NCI-H510A treated with DMSO at 0.1 percent for 48 hours (cell line): ENCODE results near the gene ACTN1.

Source experiments
- DNase-seq: peaks from one replicate; lab custom pipeline; 2025; lab: John Stamatoyannopoulos, UW

Gene ACTN1

DNA sequence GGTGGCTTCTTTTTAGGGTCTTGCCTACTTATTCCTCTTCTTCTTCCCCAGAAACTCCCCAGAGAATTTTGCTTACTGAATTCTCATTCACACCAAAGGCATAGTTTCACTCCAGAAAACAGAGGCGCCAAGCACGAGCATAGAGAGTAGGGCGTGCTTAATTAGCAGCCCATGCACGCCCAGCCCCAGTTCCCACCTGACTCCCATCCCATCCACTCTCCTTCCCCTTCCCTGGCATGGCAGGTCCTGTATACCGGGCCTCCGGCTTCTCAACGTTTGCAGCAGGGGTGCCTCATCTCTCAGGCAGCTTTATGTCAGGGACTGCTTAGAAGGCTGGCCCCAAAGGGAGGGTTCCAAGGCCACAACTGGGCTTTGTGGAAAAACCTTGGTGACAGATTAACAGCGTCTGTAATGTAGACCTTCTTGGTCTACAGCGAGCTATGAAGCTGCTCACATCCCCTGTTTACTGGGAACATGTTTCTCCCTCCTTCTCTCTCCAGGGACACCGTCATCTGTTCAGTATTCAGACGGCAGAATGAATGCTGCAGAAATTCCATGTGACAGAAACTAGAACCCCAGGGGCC, 62.7 kb downstream of the ACTN1 start:
- no peak for DNase-seq

DNA sequence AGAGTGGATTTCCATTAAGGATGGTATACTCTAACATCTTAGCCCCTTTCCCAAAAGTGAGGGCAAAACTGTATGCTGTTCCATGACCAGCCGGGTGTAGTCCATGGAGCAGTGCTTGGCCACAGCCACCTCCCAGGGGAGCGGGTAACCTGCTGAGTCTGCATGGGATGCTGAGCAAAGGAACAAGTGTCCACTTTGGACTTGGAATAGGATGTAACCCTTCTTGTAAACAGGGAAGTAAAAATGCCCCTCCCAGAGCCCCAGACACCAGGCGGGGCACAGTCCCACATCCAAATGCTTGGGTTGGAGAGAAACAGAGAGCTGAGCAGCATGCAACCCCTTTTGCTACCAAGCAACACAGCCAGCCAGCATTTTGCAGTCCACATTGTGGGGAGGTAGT, 65.6 kb downstream of the ACTN1 start:
- no peak for DNase-seq

DNA sequence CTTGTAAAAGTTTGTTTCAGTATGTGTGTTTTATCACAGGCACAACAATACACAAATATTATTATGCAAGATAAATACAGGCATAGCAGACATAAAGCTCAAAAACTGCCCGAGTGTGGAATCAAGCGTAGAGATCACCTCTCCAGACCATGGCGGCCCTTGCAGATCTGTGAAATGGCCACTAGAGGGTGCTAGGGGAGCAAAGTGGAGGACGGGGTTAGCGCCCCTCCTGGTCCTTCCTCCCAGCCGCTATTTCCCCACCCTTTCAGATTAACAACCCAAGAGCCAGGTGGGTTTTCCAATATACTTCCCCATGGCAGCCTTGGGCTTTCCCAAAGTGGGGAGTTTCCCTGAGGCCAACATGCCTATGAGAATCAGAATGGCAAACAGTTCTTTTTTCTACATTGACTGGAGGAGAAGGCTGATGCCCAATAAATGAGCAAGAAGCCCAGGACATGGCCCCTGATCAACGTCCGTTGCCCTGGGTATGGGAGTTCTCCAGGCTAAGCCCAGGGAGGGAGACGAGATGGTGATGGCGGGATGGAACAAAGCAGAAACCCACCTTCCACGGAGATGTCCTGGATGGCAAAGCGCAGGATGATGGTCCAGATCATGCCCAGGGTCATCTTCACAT, 67.4 kb downstream of the ACTN1 start:
- DNase-seq, result peak; percentile 68

DNA sequence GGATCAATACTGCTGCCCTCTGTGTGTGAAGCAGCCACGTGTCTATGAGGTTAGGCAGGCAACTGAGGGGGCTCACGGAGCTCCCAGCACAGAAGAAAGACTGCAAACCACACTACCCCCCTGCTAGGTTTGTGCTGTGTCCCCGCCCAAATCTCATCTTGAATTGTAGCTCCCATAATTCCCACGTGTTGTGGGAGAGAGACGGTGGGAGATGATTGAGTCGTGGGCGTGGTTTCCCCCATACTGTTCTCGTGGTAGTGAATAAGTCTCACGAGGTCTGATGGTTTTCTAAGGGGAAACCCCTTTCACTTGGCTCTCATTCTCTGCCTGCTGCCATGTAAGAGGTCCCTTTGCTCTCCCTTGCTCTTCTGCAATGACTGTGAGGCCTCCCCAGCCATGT, 68.6 kb downstream of the ACTN1 start:
- DNase-seq, result no peak

DNA sequence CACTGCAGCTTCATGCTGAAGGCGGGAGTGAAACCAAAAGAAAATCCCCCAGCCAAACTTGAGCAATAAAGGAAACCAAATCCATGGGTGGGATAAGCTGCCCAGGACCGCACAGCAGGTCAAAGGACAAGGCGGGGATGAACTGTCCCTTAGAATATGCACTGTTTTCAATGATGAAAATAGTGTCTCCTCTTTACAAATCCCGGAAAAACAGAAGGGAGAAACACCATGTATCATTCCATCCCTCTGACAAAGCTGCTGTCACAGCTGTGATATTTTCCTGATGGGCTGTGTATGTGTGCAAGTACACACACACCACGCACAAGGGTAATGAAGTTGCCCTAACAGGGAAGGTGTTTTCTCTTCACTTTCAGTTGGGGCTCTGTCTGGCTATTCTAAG, 70.3 kb downstream of the ACTN1 start:
- no peak for DNase-seq

DNA sequence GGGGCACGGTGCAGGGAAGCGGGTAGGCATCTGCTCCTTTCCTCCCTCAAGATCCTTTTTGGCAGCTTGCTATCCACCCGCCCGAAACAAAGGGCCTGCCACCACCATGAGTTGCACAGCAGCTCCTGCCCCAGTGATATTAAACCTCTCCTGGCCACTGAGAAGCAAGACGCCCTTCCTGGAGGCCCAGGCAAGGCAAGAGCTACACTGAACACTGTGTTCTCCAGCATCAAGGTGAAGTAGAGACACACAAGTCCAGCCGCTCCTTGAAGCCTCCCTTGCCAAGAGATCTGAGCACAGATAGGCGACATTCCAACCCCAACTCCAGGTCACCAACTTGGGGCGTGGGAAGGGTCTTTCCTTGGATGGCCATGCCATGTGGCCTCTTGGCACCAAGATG, 70.9 kb downstream of the ACTN1 start:
- DNase-seq, result no peak

DNA sequence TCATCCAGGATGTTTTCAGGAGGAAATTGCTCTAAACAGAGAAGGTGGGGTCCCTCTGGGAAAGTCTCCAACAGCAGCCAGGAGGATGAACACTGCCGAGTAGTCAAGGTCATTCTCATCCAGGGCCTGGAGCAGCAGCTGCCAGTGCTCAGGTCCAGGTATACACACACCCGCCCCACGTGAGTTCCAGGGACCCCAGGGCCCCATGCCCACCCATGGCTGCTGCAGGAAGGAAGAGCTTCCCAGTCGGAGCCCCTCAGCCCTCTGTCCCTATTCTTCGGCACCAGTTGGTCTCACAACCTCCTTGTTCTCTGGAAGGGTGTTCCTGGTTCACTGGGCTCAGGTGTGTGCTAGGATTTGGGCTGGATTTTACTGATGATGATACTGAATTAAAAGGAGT, 72.7 kb downstream of the ACTN1 start:
- DNase-seq, result no peak

DNA sequence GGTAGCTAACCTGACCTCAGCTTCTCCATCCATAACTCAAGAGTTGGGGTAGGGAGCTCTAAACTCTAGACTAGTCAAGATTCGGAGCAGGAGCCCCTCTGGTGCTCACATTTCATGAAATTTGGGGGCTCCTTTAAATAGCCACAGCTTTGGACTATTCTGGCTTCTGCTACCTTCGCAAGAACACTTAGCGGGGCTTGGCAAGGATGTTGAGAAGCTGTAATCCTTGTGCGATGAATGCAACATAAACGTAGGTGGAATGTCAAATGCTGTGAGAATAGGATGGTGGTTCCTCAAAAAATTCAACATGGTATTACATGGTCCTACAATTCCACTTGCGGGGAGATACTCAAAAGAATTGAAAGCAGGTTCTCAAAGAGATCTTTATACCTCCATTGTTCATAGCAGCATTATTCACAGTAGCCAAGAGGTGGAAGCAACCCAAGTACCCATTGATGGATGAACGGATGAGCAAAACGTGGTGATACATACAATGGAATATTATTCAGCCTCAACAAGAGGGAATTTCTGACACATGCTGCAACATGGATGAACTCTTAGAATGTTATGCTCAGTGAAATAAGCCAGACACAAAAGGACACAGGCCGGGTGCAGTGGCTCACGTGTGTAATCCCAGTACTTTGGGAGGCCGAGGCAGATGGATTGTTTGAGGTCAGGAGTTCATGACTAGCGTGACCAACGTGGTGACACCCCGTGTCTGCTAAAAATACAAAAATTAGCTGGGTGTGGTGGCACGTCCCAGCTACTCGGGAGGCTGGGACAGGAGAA, 73.8 kb downstream of the ACTN1 start:
- no peak for DNase-seq

DNA sequence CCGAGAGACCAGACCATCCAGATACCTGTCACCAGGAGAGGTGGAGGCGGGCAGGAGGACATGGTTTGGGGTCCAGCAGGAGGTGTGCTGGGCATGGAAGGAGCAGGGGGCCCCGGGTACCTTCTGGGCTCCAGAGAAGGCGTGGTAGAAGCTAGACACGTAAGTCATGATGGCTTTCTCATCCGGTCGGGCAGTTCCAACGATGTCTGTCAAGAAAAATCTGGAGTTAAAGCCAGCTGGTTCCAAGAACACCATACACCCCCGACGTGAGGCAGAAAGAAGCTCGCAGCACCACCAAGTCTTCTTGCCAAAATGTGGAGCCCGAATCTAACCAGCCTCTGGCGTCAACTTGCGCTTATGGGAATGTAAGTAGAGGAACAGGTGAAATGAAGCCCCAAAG, 76.7 kb downstream of the ACTN1 start:
- DNase-seq, result no peak

DNA sequence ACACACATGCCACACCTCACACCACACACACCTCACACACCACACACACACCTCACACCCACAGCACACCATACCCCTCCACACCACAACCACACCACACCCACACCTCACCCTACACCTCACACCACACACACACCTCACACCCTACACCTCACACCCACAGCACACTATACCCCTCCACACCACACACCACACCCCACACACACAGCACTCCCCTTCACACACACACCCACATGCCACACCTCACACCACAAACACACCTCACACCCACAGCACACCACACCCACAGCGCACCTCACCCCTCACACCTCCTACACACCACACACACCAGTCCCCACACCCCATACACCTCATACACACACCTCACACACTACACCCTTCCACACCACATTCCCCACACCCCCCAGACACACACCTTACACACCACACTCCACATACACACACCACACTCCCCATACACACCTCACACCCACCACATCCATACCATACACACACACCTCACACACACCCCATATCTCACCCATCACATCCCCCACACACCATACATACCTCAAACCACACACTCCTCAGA, 80.0 kb downstream of the ACTN1 start:
- no peak for DNase-seq

DNA sequence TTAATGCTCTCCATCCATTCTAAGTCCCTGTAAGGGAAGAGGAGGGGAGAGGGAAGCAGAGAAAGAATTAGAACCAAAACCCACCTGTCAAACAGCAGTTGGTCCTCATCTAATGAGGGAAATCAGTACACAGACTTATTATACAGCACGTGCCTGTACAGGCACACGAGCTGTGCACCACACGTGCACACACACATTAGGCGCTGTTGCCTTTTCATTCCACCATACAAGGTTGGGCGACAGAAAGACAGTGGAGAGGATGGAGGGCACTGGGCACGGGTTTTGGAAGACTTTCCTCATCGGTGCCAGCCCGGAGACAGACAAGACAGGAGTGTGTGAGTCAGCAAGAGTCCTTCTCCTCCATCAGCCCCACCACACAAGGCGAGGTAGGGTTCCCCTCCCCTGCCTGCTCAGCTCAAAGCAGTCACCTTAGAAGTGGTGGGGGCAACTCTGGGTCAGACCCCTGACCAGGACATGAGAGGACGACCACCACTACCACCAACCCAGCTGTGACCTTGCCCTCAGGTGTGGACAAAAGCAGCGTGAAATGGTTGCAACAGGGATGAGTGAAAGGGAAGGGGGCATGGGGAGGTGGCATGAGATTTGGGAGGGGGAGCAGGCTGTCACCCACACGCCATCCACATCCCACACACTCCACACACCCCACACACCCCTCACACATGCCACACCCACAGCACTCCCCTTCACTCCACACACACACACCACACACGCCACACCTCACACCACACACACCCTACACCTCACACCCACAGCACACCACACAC, 80.7 kb downstream of the ACTN1 start:
- DNase-seq, result no peak

DNA sequence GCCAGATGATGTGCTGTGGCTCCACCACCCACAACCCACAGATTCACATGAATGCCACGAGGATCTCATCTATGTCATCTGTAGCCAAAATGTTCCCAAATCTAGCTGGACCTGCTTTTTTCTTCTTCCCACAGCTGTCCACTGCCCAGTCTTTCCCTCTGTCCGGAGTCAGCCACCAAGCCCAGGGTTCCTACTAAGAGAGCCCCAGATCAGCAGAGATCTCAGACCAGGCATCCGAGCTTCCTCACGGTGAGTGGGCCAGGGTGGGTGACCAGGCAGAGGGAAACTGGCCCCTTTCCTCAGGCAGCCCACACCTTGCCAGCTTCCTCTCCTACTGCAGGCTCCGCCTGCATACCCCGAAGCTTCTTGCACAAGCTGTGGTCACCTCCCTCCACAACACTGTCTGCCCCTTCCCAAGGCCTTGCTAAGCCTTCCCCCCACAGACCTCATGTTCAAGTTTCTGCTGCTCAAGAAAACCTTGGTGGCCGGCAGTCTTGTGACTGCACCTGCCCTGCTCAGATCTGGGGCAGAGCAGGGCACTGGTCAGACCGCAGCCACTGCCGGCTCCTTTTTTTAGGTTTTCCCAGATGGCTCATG, 81.4 kb downstream of the ACTN1 start:
- no peak for DNase-seq

DNA sequence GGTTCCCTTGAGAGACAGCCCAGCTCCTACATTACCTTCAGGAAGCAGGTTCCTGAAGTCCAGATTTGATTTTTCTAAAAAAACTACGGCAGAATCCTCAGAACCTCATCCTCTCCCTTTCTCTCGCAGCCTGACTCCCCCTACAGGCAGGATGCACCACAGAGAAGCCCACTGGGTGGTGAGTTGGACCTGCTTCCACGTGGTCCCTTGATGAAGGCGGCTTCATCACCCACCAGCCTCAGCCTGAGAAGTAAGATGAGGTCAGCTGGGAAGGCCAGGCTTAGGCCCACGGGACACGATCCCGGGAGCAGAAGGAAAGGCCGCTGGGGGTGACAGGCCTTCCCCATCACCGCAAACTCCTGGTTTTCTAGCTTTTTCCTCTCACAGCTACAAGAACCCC, 83.0 kb downstream of the ACTN1 start:
- DNase-seq, result no peak

DNA sequence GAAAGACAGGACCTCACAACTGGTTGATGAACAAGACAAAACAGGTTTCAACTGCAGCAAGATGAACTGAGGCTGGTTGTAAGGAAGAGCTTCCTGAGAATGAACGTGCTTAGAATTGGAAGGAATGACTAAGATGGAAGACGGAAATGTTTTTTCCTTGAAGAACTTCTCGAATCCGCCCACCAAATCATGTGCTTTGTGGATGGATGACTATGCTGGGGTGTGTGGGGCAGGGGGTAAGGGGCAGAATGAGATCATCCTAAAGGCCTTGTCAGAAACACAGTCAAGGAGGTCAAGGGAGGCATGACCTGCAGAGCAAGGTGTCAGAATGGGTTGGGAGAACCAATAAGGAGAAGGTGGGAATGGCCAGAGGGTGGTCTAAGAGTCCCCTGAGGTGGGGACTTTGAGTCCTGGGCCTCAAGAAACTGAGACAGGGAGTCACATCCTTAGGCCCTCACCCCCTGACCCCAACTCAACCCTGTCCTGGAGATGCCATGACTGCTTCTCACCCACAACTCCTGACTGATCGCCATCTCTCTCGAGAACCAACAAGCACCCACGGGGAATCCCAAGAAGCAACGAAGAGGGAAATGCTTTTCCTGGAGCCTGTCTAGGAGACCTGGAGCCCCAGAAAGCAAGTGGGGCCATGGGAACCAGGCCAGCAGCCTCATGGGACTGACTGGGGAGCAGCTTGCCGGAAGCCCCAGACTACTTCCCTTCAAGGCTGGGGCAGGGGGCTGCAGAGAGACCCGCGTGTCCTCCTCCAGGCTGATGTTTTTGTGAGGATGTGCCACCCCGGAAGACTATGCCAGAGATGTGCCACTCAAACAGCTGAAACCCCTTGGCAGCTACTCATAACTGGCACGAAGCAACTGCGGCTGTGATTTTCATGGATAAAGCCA, 84.0 kb downstream of the ACTN1 start:
- no peak for DNase-seq

DNA sequence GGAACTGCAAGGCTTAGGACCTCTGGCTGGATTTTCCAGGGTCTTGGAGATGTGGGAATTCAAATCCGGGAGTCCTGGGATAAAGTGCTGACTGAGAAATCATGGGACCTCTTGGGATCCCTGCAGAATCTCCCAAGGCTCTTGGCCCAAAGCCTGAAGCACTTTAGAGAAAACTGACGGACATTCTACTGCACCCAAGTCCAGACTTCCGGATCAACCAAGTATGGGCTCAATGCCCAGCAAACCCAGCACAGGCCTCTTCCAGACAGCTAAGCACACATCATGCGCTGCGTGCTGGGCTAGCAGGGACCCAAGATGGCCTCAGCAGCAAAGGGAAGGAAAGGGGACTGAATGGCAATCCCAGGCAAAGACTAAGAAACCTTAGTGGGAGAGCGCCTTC, 85.0 kb downstream of the ACTN1 start:
- no peak for DNase-seq

DNA sequence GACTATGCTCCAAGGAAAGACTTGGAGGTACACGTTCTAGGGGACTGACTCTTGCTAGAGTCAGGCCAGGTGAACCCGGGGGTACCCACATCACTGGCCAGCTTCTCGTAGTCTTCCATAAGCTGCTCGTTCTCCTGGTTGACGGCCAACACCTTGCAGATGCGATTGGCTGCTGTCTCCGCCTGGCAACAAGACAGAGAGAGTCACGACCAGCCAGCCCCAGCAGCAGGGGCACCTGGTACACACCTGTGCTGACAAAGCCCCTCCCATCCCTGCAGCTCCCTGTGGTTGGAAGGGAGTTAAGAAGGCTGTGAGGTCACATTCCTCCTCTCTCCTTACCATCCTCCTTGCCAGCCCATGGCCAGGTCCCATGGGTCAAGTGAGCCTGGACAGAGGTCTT, 85.5 kb downstream of the ACTN1 start:
- no peak for DNase-seq

DNA sequence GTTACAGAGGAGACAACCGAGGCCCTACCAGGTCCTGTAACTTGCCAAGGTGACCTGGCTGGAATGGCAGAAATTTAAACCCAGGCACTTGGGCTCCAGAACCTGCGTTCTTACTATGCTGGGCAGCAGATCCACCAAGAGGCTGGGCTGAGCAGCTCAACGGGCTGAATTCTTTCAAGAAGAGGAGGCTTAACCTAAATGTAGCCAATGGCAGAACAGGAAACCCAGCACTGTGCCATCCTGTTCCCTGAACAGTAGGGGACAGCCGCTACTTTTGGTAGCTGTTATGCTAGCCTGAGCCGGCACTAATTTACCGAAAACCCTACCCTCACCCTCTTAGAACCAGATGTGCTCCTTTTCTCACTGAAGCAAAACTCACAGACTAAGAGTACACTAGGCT, 86.1 kb downstream of the ACTN1 start:
- DNase-seq, result no peak

DNA sequence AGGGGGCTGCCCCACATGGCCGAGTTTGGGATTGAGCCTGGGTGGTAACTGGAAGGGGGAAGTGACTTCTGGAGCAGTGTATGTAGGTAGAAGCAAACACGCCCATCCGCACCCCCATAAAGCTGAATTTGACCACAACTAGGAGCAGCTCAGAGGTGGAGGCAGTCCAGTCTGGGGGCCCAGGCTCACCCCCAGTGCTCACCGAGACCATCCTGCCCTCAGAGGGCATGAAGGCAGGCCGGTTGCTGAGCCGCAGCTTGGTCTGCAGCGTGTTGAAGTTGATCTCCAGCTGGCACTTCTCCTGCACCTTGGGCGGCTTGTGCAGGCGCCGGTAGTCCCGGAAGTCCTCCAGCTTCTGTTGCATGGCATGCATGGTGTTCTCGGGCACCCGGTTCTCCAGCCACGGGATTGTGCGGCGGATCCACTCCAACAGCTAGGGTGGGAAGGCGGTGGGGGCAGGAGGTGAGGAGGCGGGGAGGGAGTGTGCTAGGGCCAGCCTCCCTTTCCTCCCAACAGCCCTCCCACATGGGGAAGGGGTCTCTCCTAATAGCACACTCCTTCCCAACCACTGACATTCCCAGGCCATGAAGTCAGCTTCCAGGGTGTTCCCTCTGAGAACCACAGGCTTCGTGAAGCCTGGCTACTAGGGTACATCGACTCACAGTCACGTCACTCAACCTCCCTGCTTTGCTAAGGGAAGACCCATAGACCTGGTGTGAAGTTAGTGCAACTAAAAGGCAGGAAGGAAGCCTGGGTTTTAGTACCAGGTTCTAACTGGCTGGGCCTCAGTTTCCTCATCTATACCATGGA, 87.0 kb downstream of the ACTN1 start:
- DNase-seq, result no peak

DNA sequence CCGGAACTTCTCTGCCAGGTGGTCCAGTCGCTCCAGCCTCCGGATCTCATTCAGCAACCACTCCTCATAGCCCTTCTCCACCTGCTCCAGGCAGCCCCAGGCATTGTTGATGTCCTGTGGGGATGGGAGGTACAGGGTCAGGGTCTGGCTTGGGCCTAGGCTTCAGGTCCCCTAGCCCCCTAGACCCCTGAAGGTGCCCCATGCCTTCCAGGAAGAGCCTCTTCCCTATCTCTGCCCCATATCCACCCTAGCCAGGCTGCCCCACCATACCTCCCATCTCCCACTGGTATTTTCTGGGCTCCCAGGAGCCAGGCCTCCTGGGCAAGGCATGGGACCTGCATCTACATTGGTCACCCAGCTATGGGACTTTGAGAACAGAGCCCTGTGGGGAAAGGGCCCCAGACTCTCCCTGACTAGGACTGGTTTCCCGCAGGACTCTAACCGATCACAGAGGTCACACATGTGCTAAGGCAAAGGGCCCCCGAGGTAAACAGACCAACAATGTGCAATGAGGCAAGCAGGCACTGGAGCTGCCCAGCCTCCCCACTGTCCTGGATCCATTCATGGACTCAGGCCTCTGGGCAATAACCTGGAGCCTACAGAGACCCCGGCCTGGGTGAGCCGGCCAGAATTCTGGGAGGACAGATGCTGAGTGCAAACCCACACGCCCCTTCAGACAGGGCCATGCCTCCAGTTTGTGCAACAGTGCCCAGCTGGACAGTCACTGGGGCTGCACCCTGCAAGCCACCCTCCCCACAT, 88.8 kb downstream of the ACTN1 start:
- no peak for DNase-seq
